Sigmoid colon (tissue), 3 donors: Measurements from ENCODE around the gene ARGLU1.

Source experiments
- CTCF ChIP-seq, 4 experiments: fragments of 450-650 bp in 3 of 4; fragments of 200-600 bp in 1 of 4; IDR thresholded peaks; one replicate each; pipeline ENCODE4 v1.5.1; 2016 to 2019; ENCODE audit warnings: antibody characterized with exemption in 4 of 4, mild to moderate bottlenecking in 3 of 4, moderate library complexity in 2 of 4
- POLR2A ChIP-seq, 2 donors: fragments of 450-650 bp; IDR thresholded peaks; one replicate each; pipeline ENCODE4 v1.6.1; 2016; ENCODE audit warnings: antibody characterized with exemption in 2 of 2, mild to moderate bottlenecking in 2 of 2, moderate library complexity in 2 of 2

DNA sequence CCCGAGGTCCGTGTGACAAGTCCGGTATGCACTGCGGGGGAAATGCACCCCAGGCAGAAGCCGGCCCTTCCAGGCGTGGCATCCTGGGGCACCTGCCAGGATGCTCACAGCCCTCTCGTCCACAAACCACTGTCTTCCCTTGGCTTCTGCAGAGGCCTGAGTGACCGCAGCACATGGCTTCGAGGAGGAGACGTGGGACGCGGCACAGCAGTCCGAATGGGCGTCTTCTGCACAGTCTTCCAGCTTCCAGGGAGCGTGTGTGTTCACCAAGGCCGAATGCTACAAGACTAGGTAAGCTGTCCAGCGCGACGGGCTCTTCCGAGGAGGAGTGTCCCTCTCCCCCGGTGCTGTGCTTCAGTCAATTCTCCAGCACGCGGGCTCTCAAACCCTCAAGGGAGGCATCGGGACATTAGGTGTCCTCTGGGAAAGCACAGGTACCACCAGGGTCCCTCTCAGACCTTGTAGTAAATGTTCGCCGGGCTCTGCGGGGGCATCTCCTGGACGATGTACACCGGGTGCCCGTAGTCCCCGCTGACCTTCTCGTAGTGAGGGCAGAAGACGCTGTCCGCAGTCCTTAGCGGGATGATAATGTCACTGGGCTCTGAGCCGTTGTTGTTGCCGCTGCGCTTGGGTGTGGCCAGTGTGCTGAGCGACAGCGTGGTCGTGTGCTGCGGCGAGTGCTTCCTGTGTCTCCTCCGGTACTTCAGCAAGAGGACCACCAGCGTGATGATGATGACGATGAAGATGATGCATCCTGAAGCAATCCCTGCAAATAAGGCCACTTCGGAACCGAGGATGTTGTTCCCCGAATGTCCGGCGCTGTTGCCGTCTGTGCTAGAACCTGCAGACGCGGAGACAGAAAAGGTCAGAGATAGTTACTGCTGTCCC is 75.1 kb downstream of the ARGLU1 start:
- no peak for TF ChIP-seq POLR2A (IDR thresholded peaks at IDR 0.05)
- TF ChIP-seq CTCF (IDR thresholded peaks at IDR 0.05): no peak
